Measurements from ENCODE around the gene SH3RF1. TPM values are rescaled to one million over a fixed set of nuclear protein-coding genes. Genes with fewer than 3 reads are reported as not detected.

The SH3RF1 gene
- polyA plus RNA-seq, 12 donors: 14.2 to 22.3 (median 16.5) TPM; not detected in 1

GRCh38 chr4:169167957-169168858, 102.5 kb downstream of the SH3RF1 start:
- DNase-seq: no peak

GRCh38 chr4:169164669-169165415, 105.9 kb downstream of the SH3RF1 start:
- no peak for DNase-seq

DNA sequence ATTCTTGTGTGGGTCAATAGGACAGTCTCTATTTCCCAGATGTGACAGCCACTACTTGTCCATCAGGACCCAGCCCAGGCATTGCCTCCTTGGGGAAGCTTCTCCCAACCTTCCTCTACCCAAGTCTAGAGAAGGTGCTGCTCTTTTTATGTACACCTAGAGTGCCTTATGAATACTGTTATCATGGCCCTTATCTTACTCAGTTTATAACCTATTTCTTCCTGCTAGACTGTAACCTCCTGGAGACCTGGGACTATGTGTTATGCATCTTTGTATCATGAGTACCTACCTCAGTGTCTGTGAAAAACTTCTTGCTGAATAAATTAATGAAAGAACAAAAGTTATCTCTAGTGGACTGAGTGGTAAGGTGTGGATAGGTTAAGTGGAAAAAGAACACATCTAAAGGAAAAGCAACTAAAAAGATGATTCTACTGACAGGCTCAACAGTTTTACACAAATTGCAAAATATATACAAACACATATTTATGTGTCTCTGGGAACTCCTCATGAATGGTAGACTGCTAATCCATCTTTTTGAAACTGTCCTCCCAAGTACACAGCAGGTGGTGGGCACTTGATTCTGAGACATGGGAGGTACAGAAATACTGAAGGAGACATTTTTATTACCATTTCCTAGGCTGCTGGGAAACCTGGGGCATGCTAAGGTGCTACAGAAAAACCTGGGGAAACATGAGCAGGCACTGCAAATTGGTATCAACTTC, 106.6 kb downstream of the SH3RF1 start:
- no peak for DNase-seq

DNA sequence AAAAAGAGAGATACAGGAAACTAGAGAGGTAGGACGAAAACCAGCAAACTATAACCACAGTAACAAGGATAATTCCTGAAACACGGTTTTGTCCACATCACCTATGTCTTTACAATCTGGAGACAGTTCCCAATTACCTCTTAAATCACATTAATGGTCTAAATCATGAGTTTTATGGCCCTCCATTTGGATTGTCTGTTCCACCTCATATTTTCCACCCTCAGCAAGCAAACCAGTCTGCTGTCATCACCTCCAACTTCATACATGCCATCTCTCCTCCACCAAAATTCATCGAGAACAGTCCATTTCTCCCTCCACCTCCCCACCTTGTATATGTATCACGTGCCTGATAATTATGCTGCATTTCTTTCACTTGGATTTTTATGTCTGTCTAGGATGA, 107.3 kb downstream of the SH3RF1 start:
- DNase-seq: no peak

DNA sequence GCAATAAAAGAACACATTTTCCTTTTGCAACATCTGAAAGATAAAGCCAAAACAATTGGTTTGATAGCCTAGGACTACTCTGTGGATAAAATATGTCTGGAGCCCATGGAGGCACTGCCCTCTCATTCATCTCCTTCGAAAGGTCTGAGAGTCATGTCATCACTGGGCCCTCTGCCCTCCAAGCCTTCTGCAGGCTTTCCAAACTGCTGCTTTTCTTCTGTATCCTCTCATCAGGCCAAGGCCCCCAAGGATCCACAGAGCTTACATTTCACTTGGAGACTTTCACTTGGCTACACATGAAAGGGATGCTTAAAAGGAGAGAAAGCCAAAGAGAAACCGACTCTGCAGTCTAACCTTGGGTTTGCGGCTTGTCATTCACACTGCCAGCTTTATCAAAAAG, 109.9 kb downstream of the SH3RF1 start:
- peak; percentile 48 for DNase-seq

DNA sequence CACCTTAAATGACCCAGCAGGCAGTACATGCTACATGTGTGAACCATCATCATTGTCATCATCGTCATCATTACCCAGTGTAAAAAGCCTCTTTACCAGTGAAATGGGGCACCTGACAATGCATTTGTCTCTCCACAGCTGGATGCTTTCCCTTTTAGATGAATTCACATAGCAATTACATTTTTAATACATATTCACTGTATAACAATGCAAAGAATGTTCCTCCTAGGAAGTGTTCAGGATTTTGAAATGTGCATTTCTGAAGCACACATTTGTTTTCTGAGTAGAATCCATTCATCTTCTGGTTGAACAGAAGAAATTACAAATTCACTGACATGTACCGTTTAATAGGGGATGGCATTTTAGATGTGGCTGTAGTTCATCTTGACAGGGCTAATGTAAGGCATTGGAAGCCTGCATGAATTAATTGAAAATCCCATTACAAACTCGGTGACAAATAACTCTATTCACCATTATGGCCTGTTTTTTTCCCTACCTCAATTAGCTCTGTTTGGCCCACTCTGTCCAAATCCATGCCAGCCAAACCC, 111.1 kb downstream of the SH3RF1 start:
- no peak for DNase-seq

GRCh38 chr4:169158861-169159260, 111.9 kb downstream of the SH3RF1 start:
- DNase-seq: no peak

- no peak for DNase-seq
Measured at GRCh38 chr4:169158046-169158445, 112.7 kb downstream of the SH3RF1 start.

- no peak for DNase-seq
Measured at GRCh38 chr4:169156392-169156791, 114.4 kb downstream of the SH3RF1 start.

GRCh38 chr4:169154121-169154520, 116.6 kb downstream of the SH3RF1 start:
- no peak for DNase-seq

GRCh38 chr4:169153481-169154087, 117.2 kb downstream of the SH3RF1 start:
- DNase-seq: no peak

DNA sequence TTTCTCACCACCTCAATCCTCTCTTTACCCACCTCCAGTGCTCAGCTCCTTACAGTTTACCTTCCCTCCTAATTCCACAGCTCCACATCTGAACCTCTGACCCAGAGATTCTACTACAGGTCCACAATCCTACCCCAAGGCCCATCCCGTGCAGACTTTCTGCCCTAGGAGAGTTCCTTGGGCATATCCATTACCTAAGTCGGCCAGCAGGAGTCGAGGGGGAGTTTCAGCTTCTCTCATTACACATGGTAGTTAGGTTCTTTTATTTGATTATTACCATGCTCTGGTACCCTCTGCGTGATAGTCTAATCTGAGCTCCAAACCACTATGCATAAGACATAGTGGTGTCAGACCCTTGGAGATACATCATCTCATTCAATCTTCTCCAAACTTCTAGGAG, 117.9 kb downstream of the SH3RF1 start:
- DNase-seq: no peak

GRCh38 chr4:169152098-169152497, 118.7 kb downstream of the SH3RF1 start:
- DNase-seq: no peak

DNA sequence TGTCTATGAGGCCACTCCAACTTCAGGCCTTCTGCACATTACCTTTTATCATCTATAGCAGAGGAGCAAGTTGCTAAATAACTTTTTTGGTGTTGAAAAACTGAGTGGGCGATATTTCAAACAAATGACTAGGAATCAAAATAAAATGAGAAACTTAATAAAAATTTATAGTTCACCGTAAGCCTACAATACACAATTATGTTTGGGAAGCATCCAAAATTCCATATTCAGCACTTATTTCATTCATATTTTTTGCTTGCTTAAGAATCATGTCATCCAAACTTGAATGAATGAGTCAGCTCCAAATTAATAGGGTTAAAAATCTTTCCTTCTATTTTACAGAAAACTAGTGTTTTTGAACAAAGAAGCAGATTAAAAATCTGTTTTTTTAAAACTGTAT, 119.1 kb downstream of the SH3RF1 start:
- DNase-seq: no peak

- no peak for DNase-seq
Measured at GRCh38 chr4:169150806-169151205, 120.0 kb downstream of the SH3RF1 start.

DNA sequence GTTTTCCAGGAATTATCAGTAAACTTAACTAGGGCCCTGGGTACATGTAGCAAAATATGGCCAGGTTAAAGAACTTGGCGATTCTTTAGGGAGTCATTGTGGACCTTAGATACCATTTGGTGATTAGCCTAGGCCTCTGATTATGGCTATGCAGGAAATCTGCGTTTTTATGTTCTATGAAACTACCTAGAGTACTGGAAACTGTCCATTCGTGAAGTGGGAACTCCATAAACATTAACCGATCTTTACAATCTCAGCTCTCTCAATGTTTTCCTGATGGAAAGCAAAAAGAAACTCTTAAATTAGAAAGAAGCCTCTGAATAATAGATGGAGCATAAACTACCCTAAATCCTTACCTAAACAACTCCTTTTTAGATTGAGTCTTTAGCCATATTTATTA, 121.9 kb downstream of the SH3RF1 start:
- DNase-seq: no peak

- no peak for DNase-seq
Measured at GRCh38 chr4:169147191-169147590, 123.6 kb downstream of the SH3RF1 start.

- no peak for DNase-seq
Measured at GRCh38 chr4:169144061-169144600, 126.6 kb downstream of the SH3RF1 start.

GRCh38 chr4:169143335-169143734, 127.4 kb downstream of the SH3RF1 start:
- no peak for DNase-seq

- DNase-seq: no peak
Measured at GRCh38 chr4:169142906-169143305, 127.8 kb downstream of the SH3RF1 start.

DNA sequence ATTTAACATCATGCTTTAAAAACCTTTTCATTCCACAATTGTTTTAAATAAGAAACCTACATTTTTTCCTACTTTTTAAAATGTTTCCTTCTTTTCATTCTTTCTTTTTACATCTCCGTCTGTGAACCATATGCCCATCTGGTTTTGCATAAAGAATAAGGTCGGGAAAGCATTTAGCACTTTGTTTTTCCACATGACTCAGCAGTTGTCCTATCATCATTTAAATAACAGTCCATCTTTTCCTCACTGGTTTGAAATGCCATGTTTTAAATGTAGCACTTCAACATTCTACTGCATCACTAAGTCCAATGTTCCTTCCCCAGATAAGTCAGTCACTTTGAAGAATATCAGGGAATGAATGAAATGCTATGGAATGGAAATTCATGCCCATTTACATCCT, 128.4 kb downstream of the SH3RF1 start:
- no peak for DNase-seq
